Stimulated activated CD4-positive, alpha-beta T cell treated with anti-CD3 and anti-CD28 coated beads, Interleukin-12 subunit alpha, Interleukin-12 subunit beta, amount 100 ng/mL, for 48 hours (primary cell): Measurements from ENCODE around the gene TASP1.
A peak's percentile ranks its signal among the peaks of the same experiment; 100 is the strongest.

Source experiments
- DNase-seq, 3 donors: peaks; one replicate each; pipeline ENCODE4 v3.0.0-alpha.2; 2020; ENCODE audit warnings: low read depth in 2 of 3, low spot score in 1 of 3

TASP1 gene

DNA sequence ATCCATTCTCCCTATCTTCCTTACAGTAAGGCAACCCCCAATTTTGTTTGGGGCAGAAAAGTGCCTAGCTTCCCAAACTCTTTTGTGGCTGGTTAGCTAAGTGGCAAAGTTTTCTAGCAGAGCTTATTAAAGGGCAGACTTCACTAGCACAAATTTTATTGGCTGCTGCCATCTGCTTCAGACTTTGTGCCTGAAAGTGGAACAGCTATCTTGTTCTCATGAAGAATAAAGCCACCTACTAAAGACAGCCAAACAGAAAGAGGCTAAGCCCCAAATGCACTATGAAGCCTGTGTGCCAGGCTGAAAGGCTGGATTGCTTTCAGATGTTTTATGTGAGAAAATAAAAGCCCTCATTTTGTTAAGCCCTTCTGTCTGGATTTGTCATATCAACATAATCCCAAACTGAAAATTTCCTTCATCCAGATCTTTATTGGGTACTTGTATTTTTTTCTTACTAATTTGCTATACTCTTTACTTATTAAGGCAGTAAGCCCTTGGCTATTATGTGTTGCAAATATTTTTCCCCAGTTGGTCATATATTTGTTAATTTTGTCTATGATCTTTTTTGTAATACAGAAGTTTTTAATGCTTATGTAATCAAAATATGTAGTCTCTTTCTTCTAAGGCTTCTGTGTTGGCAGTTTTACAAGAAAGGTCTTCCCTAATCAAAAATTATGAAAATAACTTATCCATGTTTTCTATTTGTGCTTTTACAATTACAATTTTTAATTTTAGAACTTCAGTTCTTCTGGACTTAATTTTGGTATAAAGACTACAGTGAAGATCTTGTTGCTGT, 191.1 kb downstream of the TASP1 start:
- DNase-seq, result no peak

DNA sequence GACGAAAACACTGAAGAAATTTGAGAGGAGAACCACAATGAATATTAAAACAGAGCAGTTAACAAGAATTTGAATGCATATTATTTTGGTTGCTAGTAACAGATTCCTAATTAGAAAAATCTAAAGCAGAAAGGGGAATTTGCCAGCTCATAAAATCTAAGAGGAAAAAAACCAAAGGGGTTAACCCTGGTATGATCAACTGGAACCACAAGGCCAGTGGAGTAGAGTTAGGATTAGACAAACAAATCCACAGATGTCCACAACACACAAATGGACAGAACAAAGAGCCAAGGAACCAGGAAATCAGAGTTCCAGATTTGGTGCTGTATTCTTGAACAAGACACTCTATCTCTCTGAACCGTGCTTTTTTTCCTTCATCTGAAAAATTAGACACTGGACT, 195.0 kb downstream of the TASP1 start:
- DNase-seq, result no peak

DNA sequence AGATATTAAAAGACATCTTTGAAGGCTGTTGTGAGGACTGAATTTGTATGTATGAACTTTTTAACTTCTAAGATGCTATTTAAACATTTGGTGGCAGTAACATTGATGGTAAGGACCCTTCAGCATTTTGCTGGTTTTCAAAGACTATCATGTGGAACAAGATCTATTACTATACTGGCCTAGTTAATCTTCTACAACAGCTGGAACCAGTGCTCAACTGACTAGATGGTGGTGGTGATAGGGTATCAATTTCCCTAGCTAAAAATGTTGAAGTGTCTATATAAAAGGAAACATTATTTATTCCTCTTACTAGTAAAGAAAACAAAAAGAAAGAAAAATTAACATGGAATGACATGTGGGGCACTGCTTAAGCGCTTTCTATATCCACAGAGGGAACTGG, 195.7 kb downstream of the TASP1 start:
- no peak for DNase-seq

DNA sequence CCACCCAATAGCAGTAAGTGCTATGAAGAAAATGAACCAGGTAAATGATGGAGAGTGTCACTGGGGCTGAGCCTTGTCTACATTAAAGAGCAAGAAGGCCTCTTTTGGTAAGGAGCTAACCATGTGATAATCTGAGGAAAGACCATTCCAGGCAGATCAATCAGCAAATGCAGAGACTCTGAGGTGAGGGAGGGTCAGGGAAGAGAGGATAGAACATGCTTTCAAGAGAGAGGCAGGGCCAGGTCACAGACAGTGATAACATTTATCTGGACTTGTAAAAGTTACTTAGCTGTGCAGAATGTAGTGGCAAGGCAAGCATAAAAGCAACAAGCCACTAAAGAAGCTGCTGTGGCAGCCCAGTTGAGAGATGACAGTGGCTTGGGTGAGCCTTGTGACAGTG, 197.3 kb downstream of the TASP1 start:
- DNase-seq, result no peak

DNA sequence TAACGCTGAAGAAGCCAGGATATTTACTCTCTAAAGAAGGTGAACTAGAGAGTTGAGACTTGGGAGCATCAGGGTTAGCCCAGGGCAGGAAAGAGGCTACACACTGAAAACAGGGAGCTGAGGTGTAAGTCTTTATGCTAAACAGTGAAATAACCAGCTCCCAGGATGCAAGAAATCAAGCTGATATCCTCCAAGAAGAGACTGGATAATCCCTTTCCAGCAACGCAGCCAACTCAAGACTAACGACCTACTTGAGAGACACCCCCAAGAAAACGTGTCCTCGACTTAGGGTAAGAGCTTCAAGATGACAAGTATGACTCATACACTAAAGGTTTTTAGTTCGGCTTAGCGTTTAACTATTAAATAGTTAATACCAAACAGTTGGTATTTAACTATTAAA, 202.2 kb downstream of the TASP1 start:
- DNase-seq, result no peak

DNA sequence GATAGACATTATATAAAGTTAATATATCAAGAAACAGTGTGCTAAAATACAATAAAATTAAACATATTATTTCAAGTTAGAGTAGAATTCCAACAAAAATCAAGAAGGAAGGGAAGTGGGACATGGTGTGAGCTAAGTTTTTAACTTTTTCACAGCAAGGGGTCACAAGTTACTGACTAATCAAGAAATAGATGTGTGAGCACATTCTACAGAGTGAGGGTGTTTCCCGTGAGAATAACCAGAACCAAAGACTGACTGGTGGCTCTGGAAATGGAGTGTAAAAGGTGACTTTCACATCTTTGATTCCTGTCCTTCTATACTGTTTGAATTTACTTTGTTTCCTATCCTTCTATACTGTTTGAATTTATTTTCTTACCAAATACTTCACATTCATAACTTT, 206.6 kb downstream of the TASP1 start:
- no peak for DNase-seq

DNA sequence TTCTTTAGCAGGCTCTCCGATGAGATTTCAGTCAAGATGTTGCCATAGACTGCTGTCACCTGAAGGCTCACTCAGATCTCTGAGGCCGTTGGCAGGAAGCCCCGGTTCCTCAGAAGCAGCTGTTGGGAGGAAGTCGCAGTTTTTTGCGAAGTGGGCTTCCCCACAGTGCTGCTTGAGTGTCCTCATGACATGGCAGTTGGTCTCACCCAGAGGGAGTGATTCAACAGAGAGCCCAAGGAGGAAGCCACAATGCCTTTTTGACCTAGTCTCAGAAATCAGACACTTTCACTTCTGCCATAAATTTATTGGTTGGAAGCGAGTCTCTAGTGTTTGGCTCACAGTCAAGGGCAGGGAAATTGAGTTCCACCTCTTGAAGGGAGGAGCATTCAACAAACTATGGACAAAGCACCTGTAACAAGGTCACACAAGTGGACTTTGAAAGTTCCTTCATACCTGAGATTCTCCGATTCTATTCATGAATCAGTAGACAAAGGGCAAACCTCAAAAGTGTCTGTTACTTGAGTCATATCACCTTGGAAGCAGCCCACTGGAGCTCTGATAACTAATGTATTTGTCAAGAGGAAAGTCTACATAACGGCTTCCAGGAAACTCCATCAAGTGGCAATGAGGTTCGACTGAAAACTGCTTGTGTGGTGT, 208.3 kb downstream of the TASP1 start:
- DNase-seq, result peak in 1 of 3 donors; percentile 23

DNA sequence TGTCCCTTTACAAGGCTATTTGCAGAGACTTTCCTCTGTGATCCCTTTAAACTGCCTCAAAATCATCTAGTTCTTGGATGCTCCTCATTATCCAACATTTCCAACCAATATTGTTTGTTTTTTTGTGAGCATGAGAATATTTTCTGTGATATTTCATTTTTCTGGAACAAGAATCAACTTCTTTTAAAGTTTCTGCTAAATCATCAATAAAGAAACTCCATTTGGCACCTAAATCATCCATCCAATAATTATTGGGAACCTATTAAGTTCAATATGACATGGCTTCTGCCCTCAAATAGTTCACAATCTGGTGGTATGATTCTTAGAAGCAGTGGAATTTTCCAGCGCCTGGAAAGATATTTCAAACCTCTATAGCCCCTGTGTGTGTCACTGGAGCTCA, 210.0 kb downstream of the TASP1 start:
- no peak for DNase-seq

DNA sequence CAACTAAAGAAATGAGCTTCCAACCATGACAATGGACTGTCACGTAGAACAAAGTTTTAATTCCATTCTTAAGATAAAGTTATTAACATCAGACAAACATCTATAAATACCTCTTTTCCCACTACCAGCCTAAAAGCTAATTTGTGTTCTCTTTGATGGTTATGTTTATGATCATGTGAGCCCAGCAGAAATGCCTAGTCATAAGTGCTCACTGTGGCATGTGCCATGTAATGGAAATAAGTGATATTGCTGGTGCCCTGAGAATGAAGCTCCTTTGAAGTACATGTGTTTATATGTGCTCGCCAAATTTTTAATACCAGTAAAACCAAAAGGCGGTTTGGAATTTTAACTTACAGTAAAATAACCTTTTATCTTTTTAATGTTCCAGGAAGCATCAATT, 211.9 kb downstream of the TASP1 start:
- DNase-seq, result no peak

DNA sequence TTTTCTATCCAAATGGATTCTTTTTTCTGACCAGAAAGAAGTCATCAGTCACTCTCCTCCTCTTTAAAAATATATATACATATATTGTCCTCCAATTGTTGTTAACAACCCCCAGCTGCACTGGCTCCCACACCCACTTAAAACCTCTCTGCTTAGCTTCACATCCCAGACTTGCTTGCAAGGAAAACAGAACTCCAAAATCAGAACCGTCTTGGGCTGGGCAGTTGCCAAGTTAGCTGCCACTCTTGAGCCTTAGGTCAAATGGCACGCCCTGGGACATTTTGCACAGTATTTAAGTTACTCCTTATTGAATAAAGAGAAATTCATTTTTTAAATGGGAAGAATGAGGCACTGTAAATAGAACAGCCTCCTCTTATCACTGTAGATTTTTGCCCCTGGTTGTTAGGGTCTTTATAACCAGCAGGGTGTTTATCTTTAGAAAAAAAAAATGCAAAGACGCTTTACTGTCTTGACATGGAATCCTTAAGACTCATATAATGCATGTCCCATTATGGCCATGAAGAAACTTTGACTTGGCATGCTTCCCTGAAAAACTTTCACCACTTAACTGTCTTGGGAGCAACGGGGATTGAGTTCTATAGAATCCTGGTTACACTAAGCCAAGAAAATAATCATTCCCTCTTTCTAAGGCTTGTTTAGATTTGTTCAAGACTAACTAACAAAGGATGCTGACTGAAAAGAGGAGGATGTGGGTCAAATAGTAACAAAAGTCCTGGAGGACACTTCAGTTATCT, 213.2 kb downstream of the TASP1 start:
- no peak for DNase-seq

DNA sequence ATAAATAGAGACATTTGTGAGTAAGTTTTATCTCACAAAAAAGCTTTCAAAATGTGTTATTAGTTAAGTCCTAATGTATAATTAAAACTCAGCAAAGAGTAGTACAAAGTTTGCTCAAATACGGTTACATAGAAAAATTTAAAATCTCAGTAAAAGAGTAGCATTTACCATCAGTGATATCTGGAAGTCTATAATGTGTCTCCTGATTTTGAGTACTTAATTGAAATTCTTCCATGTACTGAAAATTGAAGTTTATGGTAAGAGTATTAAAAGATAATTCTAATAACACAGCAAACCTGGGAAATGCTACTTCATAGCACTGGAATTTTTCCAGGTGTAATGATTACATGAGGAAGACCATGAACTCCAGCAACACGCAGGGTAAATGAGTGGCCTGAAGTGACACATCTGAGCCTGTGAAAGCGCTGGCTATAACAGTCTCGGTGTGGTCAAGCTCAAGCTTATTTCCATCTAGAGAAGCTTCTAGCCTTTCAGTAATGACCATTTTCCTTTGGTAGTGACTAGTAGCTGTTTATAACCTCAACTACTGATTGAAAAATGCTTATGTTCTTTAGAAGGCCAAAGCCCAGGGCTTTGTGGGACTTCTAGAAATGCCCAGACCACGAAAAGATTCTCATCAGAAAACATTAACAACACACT, 214.4 kb downstream of the TASP1 start:
- DNase-seq, result no peak

DNA sequence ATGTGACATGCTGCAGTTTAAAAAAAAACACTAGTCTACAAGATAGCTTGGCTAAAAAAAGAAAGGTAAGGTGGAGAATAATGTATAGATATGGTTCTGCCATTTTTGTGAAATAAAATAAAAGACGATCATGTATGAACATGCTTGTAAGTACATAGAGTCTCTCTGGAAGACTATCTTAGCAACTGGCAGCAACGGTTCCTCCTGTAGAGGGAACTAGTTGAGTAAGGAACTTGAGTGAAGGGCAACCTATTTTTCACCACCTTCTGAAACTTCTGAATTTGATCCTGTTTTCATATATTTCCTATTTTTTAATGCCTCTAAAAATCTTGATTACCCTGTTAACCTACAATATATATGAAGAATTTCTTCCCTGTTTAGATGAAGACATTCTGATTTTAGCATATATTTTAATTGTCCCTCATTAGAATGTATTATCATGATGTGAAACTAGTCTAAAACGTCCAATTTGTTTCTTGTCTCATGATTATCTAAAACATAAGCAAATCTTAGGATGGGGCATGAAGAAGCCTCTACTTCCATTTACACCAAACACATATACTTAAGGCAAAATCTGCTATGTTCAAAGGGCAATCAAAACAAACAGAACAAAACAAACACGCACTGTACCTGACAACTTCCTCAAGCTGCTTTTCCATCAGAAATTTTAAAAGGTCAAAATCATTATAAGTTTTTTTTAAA, 215.1 kb downstream of the TASP1 start:
- no peak for DNase-seq

DNA sequence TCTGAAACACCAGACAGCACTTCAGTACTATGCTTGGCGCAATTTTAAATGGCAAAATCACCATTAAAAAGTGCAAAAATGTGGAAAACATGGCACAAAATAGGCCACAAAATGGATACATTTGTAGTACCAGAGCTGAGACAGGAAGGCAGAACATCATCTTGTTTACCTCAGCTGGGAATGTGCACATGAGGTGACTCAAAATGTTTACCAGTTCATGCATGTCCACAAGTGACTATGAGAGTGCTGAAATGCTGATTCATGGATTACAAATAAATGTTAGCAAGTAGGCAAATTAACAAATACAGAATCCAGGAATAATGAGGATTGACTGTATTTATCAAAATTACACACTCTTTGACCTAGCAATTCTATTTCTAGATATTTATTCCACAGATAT, 216.1 kb downstream of the TASP1 start:
- DNase-seq, result no peak

DNA sequence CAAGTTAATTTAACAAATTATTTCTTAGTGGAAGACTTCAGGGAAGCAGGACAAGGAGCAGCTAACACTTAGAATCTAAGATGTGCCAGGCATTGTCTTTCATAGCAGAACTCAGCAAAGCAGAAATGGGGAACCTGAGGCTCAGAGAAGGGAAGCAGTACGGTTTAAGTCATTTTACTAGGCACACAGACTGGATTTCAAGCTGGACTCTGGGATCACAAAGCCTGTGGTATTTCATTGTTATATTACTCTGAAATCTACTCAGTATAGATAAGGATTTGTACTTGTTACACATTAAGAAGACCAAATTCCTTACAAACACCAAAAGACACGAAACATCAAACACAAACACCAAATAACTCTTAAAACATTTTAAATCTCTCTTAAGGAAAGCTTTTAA, 218.1 kb downstream of the TASP1 start:
- DNase-seq, result no peak

DNA sequence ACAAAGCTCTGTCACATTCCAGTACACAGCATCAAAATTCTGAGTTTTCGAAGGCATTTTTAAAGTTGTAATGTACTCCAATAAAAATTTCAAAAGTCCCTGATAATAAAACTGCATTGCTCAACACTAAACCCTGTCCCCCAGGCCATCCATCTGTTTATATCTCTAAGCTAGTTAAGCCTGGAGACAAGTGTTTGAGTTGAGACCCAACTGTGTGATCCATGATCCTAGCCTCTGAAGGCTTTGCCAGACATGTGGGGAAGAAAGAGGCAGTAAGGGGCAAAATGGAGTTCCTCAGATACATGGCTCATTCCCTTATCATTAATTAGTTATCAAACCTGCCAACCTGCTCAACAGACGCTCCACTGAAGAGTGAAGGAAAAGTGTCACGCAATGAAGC, 219.3 kb downstream of the TASP1 start:
- DNase-seq, result no peak

DNA sequence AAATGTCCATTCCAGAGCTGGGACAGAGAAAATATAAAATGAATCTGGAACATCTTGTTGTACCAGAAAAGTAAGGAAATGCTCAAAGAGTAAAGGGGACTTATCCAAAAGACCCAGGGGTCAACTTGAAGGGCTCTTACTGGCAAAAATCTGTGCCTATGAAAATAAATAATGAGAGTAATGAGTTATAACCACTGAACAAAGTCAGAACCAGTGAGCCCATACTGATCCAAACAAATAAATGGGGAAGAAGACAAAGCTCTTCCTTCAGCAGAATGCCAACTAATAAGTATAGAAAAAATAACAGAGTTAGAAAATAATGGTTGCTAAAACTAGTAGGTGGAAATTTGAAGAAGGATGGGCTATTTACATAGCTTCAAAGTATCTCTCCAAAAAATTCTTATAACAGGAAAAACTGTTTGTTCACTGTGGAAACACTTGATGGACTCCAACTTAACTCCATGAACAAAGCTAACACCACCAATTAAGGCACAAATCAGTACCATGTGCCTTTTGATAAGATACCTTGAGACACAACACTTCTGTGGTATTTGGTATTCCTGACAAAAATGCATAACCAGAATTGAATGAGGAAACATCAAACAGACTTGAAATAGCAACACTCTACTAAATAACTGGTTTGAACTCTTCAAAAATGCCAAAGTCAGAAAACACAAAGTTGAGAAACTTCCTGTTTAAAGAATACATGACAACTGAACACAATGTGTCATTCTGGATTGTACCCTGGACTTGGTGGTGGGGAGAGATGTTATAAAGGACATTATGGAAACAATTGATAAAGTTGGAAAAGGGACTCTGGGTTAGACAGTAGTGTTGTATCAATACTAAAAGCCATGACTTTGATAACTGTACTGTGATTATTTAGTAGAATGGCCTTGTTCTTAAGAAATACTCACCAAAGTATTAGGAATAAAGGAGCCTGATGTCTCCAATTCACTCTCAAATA, 220.2 kb downstream of the TASP1 start:
- no peak for DNase-seq

DNA sequence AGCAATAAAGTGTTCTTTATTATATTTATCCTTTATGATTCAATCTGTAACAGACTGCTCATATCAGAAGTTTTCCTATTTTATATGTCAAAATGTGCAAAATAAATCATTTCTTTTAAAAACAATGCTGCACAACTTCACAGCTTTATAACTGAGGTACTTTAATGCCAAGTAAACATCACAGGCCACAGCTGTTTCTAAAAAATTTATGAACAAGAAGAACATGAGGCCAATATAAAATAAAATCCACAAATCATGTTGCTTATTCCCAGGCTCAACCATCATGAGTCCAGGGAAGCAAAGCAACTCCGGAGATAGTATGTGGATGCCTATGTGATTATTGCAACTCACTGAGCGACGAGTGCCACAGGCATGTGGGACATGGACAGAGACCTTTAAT, 222.2 kb downstream of the TASP1 start:
- DNase-seq, result no peak

DNA sequence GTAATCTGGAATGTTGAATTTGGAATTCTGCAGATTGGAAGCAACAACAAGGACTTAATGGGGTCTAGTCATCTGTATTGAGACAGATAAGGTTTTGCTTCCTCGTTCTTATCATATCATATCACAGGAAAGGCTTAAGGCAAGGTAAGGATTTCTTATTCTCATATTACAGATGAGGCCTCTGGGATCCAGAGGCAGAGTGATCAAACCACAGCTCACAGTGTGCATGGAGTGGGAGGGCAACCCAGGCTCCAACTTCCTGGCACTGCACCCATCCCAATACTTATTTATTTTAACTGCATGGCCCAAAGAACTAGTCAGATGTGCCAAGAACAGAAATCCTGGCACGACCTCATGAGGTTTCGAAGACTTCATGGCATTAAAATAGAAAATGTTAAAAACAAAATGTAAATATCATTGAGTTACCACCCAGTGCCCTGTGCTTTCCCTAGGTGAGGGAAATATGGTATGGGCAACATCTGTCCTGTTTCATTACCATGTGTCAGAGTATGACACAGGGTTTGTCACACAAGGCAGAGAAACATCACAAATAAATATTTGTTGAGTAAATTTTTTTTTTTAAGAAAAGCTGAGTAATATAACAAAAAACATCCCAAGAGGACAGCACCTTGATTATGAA, 225.8 kb downstream of the TASP1 start:
- no peak for DNase-seq

DNA sequence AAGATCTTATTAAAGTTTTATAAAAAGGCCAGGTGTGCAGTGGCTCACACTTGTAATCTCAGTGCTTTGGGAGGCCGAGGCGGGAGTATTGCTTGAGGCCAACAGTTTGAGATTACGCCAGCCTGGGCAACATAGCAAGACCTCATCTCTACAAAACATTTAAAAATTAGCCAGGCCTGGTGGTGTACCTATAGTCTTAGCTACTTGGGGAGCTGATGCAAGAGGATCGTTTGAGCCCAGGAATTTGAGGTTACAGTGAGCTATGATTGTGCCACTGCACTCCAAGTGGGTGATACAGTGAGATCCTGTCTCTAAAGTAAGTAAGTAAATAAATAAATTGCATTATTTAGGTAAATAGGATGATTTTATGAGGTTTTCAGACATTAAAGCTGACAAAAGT, 234.4 kb downstream of the TASP1 start:
- no peak for DNase-seq
